K562 (cell line): ENCODE results near the gene PPP1R14C. TPM values are rescaled to one million over a fixed set of nuclear protein-coding genes. Genes with fewer than 3 reads are reported as not detected.

Source experiments
- ATAC-seq: fragments of 200-7000 bp; cut with Tn5 transposase; 3 replicates; pipeline ENCODE4 v1.9.1; 2020; ENCODE audit warnings: moderate library complexity
- BruUV-seq: library from RNA; stranded (reverse); fragments of 400-500 nt; replicated peaks from 2 replicates; lab custom pipeline; 2021; lab: Mats Ljungman, UMichigan
- CTCF ChIA-PET: fragments of 300-600 bp; formaldehyde crosslinking; extraction: SDS; loops from one replicate; lab custom pipeline; 2021; ENCODE audit warnings: low intra/inter-chr PET ratio; lab: Yijun Ruan, JAX
- POLR2A ChIA-PET: fragments of 300-600, 350-650 bp; sonication (Branson Sonifier 250); formaldehyde crosslinking; extraction: SDS; loops from one replicate; lab custom pipeline; 2021; ENCODE audit warnings: antibody characterized with exemption, inconsistent platforms; lab: Yijun Ruan, JAX
- DNase-seq, 4 experiments: peaks; one replicate each; pipeline versions ENCODE4 v3.0.0 to v3.0.0-alpha.2; 2011 to 2018; ENCODE audit warnings: low spot score in 3 of 4, mixed read lengths in 3 of 4; ENCODE audit errors: extremely low read depth in 1 of 4
- FAIRE-seq: peaks from 2 replicates; lab custom pipeline; 2011; peaks lifted over from hg19 to GRCh38; lab: Jason Lieb, UNC
- H2AFZ ChIP-seq: 2 replicates; pipeline ENCODE4 v1.6.0; 2011; ENCODE audit warnings: low read depth, low read length, control low read depth, inconsistent platforms
- H3K27ac ChIP-seq: fragments of 200-600 bp; 3 replicates; pipeline ENCODE4 v1.8.0; 2011; ENCODE audit warnings: low read depth, mild to moderate bottlenecking, control low read depth, inconsistent platforms, low read length, moderate library complexity, mixed read lengths; ENCODE audit errors: extremely low read depth
- H3K27me3 ChIP-seq, 2 experiments: fragments of 300-600 bp in 1 of 2; 2 replicates in 1 of 2; 3 replicates in 1 of 2; pipeline versions ENCODE4 v1.6.0 to v1.8.0; 2011; ENCODE audit warnings: inconsistent platforms in 2 of 2, low read length in 2 of 2, mild to moderate bottlenecking in 1 of 2, mixed read lengths in 1 of 2, moderate library complexity in 1 of 2; ENCODE audit not compliant: control insufficient read depth in 2 of 2, insufficient read depth in 2 of 2
- H3K36me3 ChIP-seq: fragments of 300-600 bp; 3 replicates; pipeline ENCODE4 v1.8.0; 2011; ENCODE audit warnings: mild to moderate bottlenecking, low read length, inconsistent platforms; ENCODE audit not compliant: control insufficient read depth, insufficient read depth
- H3K4me1 ChIP-seq, 2 experiments: fragments of 200-600 bp in 1 of 2; replicated peaks in 1 of 2; 2 replicates in 1 of 2; 3 replicates in 1 of 2; pipeline versions ENCODE4 v1.5.1 to v1.8.0; 2011; ENCODE audit warnings: inconsistent platforms in 2 of 2, low read length in 2 of 2, mild to moderate bottlenecking in 1 of 2, mixed read lengths in 1 of 2, moderate library complexity in 1 of 2; ENCODE audit not compliant: control insufficient read depth in 2 of 2, insufficient read depth in 2 of 2
- H3K4me2 ChIP-seq: 2 replicates; pipeline ENCODE4 v1.6.1; 2011; ENCODE audit warnings: low read length, control low read depth, inconsistent platforms, mixed read lengths; ENCODE audit not compliant: insufficient read depth
- H3K4me3 ChIP-seq: fragments of 200-600 bp; sonication (generic), shearing (Covaris generic); 2 replicates; pipeline ENCODE4 v1.5.1; 2016; ENCODE audit warnings: control low read depth, inconsistent platforms
- H3K79me2 ChIP-seq: fragments of 200-600 bp; 3 replicates; pipeline ENCODE4 v1.8.0; 2011; ENCODE audit warnings: low read length, inconsistent platforms; ENCODE audit not compliant: control insufficient read depth, insufficient read depth
- H3K9ac ChIP-seq, 2 experiments: 2 replicates each; pipeline versions ENCODE4 v1.6.0 to v1.6.1; 2011; ENCODE audit warnings: low read depth in 2 of 2, low read length in 2 of 2, control low read depth in 1 of 2, inconsistent platforms in 1 of 2, mild to moderate bottlenecking in 1 of 2, mixed read lengths in 1 of 2; ENCODE audit not compliant: insufficient read depth in 1 of 2
- H3K9me1 ChIP-seq: one replicate; pipeline ENCODE4 v1.6.0; 2011; ENCODE audit warnings: inconsistent platforms, mild to moderate bottlenecking, low read length, moderate library complexity; ENCODE audit not compliant: control insufficient read depth, insufficient read depth
- H3K9me3 ChIP-seq: replicated peaks from 2 replicates; pipeline ENCODE4 v1.5.1; 2011; ENCODE audit warnings: low read depth, low read length, inconsistent platforms; ENCODE audit not compliant: control insufficient read depth, insufficient read depth
- H4K20me1 ChIP-seq: replicated peaks from 2 replicates; pipeline ENCODE4 v1.6.1; 2011; ENCODE audit warnings: low read length, inconsistent platforms, mixed read lengths; ENCODE audit not compliant: control insufficient read depth, insufficient read depth
- CEBPB ChIP-seq: fragments of 450-650 bp; IDR thresholded peaks from 2 replicates; pipeline ENCODE4 v1.6.1; 2016; ENCODE audit warnings: missing genetic modification characterization, missing compliant biosample characterization
- MED1 ChIP-seq: sonication (generic); formaldehyde crosslinking; IDR thresholded peaks from 2 replicates; pipeline ENCODE4 v1.8.1; 2023; ENCODE audit warnings: missing genetic modification reagents, borderline replicate concordance
- ZNF644 ChIP-seq: fragments of 200-800 bp; sonication (Bioruptor generic); IDR thresholded peaks from 2 replicates; pipeline ENCODE4 v1.6.1; 2016; ENCODE audit warnings: low read depth, missing genetic modification characterization, missing compliant biosample characterization
- WGBS: fragments of 100-300 bp; shearing (Covaris generic); methylation state at CpG from one replicate; pipeline ENCODE4 v1.1.6; 2016; ENCODE audit warnings: low coverage, mixed read lengths; ENCODE audit not compliant: insufficient coverage; ENCODE audit errors: missing lambda C conversion rate; 5-methylcytosine and 5-hydroxymethylcytosine counted together
- in situ Hi-C: fragments of 300-500 bp; cut with MboI; formaldehyde crosslinking; loops from 4 replicates; pipeline ENCODE4 v1.15.0; 2018; ENCODE audit warnings: inconsistent platforms, mixed read lengths
- intact Hi-C: fragments of 100-400 bp; cut with micrococcal nuclease; formaldehyde crosslinking; loops from 2 replicates; pipeline ENCODE4 v1.14.2; 2022
- polyA plus RNA-seq, 8 experiments: library from polyadenylated mRNA; depleted of rRNA in 4 of 8; stranded (reverse) in 5 of 8; unstranded in 3 of 8; fragments of >200 nt; fragmentation: Nextera tagmentation in 2 of 8; fragmentation: Illumina TruSeq in 1 of 8; extraction: Ambion mirVana in 2 of 8; extraction: Trizol in 1 of 8; gene quantifications; 2 replicates each; pipeline versions ENCODE4 v1.2.1 to v1.2.3, GENCODE V29; 2011 to 2014; ENCODE audit warnings: inconsistent platforms in 1 of 8, missing spikeins in 1 of 8
- total RNA-seq, 7 experiments: library from RNA; depleted of rRNA in 6 of 7; stranded (reverse); fragments of >200 nt in 6 of 7; fragmentation: Illumina TruSeq in 2 of 7; extraction: Trizol in 2 of 7; gene quantifications; 2 replicates each; pipeline versions ENCODE4 v1.2.1 to v1.2.3, GENCODE V29; 2011 to 2021; ENCODE audit warnings: low replicate concordance in 1 of 7
- TF ChIP-seq, protein P1 (sequence below): sonication (generic); formaldehyde crosslinking; IDR thresholded peaks from 2 replicates; pipeline ENCODE4 v1.8.1; 2022; ENCODE audit warnings: missing genetic modification reagents
- TF ChIP-seq, protein P2 (sequence below): fragments of 200-800 bp; sonication (Bioruptor generic); IDR thresholded peaks from 2 replicates; pipeline ENCODE4 v1.6.1; 2016; ENCODE audit warnings: missing genetic modification characterization, missing compliant biosample characterization

PPP1R14C gene
- total and polyA plus RNA-seq, 9 of the 15 experiments (the other 6 are each of a cell fraction or from before 2014, with no cell fraction given), result 4.5 to 16.6 (median 11.9) TPM

DNA sequence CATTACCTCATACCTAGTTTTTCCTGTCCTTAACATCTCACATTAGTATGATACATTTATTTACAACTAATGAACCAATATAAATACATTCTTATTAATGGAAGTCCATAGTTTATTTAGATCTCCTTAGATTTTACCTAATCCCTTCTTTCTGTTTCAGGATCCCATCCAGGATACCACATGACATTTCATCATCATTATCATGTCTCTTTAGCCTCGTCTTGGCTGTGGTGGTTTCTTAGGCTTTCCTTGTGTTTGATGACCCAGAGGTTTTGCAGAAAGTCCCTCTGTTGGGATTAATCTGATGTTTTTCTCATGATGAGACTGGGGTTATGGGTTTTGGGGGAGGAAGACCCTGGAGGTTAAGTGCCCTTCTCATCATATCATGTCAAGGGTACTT is 136.7 kb downstream of the PPP1R14C start (continued):
- TF ChIP-seq MED1, result no peak
- TF ChIP-seq, protein P1, sequence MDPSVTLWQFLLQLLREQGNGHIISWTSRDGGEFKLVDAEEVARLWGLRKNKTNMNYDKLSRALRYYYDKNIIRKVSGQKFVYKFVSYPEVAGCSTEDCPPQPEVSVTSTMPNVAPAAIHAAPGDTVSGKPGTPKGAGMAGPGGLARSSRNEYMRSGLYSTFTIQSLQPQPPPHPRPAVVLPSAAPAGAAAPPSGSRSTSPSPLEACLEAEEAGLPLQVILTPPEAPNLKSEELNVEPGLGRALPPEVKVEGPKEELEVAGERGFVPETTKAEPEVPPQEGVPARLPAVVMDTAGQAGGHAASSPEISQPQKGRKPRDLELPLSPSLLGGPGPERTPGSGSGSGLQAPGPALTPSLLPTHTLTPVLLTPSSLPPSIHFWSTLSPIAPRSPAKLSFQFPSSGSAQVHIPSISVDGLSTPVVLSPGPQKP (CRISPR knock-in tag), result no peak
- TF ChIP-seq, protein P2, sequence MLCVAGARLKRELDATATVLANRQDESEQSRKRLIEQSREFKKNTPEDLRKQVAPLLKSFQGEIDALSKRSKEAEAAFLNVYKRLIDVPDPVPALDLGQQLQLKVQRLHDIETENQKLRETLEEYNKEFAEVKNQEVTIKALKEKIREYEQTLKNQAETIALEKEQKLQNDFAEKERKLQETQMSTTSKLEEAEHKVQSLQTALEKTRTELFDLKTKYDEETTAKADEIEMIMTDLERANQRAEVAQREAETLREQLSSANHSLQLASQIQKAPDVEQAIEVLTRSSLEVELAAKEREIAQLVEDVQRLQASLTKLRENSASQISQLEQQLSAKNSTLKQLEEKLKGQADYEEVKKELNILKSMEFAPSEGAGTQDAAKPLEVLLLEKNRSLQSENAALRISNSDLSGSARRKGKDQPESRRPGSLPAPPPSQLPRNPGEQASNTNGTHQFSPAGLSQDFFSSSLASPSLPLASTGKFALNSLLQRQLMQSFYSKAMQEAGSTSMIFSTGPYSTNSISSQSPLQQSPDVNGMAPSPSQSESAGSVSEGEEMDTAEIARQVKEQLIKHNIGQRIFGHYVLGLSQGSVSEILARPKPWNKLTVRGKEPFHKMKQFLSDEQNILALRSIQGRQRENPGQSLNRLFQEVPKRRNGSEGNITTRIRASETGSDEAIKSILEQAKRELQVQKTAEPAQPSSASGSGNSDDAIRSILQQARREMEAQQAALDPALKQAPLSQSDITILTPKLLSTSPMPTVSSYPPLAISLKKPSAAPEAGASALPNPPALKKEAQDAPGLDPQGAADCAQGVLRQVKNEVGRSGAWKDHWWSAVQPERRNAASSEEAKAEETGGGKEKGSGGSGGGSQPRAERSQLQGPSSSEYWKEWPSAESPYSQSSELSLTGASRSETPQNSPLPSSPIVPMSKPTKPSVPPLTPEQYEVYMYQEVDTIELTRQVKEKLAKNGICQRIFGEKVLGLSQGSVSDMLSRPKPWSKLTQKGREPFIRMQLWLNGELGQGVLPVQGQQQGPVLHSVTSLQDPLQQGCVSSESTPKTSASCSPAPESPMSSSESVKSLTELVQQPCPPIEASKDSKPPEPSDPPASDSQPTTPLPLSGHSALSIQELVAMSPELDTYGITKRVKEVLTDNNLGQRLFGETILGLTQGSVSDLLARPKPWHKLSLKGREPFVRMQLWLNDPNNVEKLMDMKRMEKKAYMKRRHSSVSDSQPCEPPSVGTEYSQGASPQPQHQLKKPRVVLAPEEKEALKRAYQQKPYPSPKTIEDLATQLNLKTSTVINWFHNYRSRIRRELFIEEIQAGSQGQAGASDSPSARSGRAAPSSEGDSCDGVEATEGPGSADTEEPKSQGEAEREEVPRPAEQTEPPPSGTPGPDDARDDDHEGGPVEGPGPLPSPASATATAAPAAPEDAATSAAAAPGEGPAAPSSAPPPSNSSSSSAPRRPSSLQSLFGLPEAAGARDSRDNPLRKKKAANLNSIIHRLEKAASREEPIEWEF, result no peak

DNA sequence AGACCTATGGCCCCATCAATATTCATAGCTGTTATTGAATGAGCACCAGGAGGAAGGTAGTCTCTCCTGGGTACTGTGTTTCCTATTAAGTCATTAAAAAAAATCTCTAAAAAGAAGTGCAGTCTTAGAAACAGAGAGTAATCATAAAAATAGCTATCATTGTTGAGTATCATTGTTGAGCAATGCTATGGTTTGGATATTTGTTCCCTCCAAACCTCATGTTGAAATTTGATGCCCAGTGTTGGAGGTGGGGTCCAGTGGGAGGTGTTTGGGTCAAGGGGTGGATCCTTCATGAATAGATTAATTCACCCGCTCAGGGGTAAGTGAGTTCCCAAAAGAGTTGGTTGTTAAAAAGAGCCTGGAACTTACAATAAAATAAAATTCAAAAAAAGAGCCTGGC is 137.9 kb downstream of the PPP1R14C start:
- TF ChIP-seq ZNF644 (tag) (no peak), CEBPB (tag) (peak; percentile 54)
- TF ChIP-seq, all 486 proteins: peak for 1
- POLR2A ChIA-PET, result no interaction called here
- CTCF ChIA-PET, result no interaction called here

More for the DNA sequence above, 137.9 kb downstream of the PPP1R14C start:
- no peaks in the 10 kb centered on the region for H3K9me3 ChIP-seq
- H3K4me3 ChIP-seq, result no peak overlapping the region
- H3K36me3 ChIP-seq, result no peaks in the 10 kb centered on the region
- H3K9ac ChIP-seq, result no peak overlapping the region
- no peak overlapping the region for H3K27ac ChIP-seq
- 0 out of 2 replicates have a peak overlapping the region, but pooled peaks have one; percentile 17 for H2AFZ ChIP-seq
- no peaks in the 10 kb centered on the region for H3K27me3 ChIP-seq
- no peak overlapping the region for H3K4me2 ChIP-seq
- no peaks in the 10 kb centered on the region for H4K20me1 ChIP-seq
- FAIRE-seq, result no peak
- in situ Hi-C loops (no loop called here), intact Hi-C loops (no loop called here)
- H3K4me1 ChIP-seq, result peaks cover 27 to 34% of the 10 kb centered on the region in 2 experiments
- BruUV-seq, result no TSS peak
- H3K9me1 ChIP-seq, result no peaks in the 10 kb centered on the region
- H3K79me2 ChIP-seq, result no peaks in the 10 kb centered on the region
- no peak for DNase-seq
- 53% methylated on average over 1 of the region's 1 CpG for WGBS
- ATAC-seq, result no peak
